HG02798 (cell line): Measurements from ENCODE around the gene EPRS1.
"Not testable (repeated sequence)": the region's sequence is repeated elsewhere in the genome, so short reads cannot be mapped to it uniquely, and the experiment has no call there.

ENCODE experiments used
- ATAC-seq: cut with Tn5 transposase; IDR thresholded peaks from one replicate; pipeline ENCODE4 v1.9.1; 2021; ENCODE audit warnings: mild to moderate bottlenecking; ENCODE audit not compliant: unreplicated experiment, poor library complexity

Gene EPRS1

GRCh38 chr1:220040028-220040596, 6.2 kb downstream of the EPRS1 start:
- no peak for ATAC-seq

GRCh38 chr1:220038640-220039039, 7.7 kb downstream of the EPRS1 start:
- no peak for ATAC-seq

- not testable (repeated sequence) for ATAC-seq
Observed at GRCh38 chr1:220037810-220038209, 8.5 kb downstream of the EPRS1 start.

DNA sequence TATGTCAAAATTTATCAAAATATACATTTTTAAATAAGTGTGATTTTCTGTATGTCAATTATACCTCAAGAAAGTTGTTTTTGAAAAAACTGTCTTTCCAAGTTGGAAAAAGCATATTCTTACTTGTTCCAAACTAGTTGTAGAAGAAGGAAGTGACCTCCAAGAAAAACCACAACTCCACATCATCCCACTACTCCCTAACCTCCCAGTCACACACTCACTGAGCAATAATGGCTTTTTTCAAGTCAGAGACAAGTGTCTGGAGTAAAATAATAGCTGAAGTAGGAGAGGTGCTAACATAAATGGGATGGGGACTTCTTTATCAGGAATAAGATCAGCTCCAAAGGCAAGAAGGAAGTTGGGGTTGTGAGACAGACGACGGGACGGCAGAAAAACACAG, 13.4 kb downstream of the EPRS1 start:
- no peak for ATAC-seq

DNA sequence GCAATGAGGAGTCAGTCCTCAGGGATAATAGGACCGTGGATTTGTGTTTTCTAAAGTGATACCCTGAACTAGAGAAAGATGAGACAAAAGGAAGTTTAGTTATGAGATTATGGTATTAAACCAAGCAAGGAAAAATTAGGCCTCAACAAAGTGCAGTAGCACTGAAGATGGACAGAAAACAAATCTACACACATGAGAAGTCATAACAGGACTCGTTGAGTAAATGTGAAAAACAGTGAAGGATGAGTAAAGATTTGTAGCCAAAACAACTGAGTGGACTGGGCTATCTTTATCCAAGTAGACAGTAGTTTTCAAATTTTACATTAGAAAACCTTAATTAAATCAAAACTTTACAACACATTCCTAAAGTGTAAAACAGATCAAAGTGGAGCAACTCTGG, 15.0 kb downstream of the EPRS1 start:
- ATAC-seq: no peak

- peak; percentile 74 for ATAC-seq
Observed at GRCh38 chr1:220028346-220028895, 17.9 kb downstream of the EPRS1 start.

GRCh38 chr1:220019071-220019470, 27.2 kb downstream of the EPRS1 start:
- ATAC-seq: no peak

- no peak for ATAC-seq
Observed at GRCh38 chr1:220013497-220013896, 32.8 kb downstream of the EPRS1 start.

GRCh38 chr1:220012259-220012658, 34.0 kb downstream of the EPRS1 start:
- ATAC-seq: no peak

DNA sequence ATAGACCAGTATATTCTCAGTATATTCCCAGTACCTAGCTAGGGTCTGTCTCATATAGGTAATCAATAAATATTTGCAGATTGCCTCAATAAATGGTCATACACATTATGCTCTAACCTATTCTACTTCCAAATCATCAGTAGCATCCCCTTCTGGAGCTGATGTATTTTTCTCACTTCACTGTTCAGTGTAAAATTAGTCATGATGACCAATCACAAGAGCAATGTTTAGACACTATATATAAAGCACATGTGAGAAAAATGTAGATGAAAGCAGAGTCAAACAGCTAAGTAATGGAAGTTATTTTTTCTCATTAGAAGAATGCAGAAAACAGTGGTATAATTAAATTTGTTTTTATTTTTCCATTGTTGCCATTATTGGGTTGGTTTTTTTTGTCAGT, 34.7 kb downstream of the EPRS1 start:
- ATAC-seq: no peak

GRCh38 chr1:220007438-220007837, 38.9 kb downstream of the EPRS1 start:
- ATAC-seq: no peak

DNA sequence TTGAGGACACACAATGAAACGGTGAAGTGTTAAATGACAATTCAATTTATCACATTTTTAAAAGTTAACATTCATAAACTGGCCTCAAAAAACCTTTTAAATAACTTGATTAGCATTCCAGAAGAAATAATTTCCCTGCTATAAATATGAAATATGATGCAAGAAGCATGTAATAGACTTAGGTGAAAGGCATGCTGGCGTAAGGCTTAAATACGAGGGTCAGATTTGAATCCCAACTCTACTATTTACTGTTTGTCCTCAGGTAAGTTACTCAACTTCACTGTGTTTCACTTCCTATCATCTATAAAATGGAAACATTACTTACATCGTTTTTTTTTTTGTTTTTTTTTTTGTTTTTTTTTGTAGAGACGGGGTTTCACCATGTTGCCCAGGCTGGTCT, 40.8 kb downstream of the EPRS1 start:
- ATAC-seq: no peak

DNA sequence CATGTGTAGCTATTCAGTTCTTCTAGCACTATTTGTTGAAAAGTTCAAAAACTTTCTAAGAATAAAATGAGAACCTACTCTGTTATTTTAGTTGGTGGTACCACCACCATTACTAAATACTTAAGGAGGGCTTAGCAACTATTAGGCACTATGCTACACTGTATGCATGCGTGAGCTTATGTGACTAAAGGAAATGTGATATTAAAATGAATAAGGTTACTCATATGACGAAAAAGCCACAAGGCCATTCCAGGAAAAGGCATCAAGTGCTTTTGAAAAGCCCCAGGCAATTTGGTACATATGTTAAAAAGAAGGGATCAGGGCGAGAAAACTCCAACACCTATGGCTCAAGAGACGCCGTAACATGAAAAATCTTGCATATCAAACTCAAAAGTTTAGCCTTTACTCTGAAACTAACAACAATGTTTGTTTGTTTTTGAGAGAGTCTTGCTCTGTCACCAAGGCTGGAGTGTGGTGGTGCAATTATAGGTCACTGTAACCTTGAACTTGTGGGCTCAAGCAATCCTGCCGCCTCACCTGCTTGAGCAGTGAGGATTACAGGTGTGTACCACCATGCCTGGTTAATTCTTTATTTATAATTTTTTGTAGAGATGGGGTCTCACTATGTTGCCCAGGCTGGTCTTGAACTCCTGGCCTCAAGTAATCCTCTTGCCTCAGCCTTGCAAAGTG, 42.5 kb downstream of the EPRS1 start:
- no peak for ATAC-seq

GRCh38 chr1:220003015-220003414, 43.3 kb downstream of the EPRS1 start:
- no peak for ATAC-seq

DNA sequence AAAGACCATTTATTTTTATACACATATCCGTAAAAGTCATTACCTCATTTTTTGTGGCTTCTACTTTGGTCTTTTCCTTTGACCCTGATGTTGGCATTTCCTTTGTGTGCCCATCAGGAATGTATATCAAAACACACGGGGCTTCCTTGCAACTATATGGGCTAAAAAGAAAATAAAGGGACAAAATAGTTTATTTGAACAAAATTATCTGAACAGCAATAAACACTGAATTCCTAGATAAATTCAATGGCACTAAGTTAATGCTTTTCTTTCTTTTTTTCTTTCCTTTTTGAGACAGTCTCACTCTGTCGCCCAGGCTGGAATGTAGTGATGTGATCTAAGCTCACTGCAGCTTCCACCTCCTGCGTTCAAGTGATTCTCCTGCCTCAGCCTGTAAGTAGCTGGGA, 45.2 kb downstream of the EPRS1 start:
- ATAC-seq: no peak

- no peak for ATAC-seq
Observed at GRCh38 chr1:219999821-220000220, 46.5 kb downstream of the EPRS1 start.
